ENCODE data around the gene MACROH2A2. TPM values are rescaled to one million over a fixed set of nuclear protein-coding genes. Genes with fewer than 3 reads are reported as not detected.

MACROH2A2 gene
- total and polyA plus RNA-seq, 2 of the 4 experiments (the other 2 are of a cell fraction): 16.1 to 17.4 TPM

GRCh38 chr10:70078937-70079336 is 26.3 kb downstream of the MACROH2A2 start:
- Histone ChIP-seq H3K4me2 (ENCODE audit: low read depth, low read length) (no peak overlapping the region), H3K9me1 (ENCODE audit: insufficient read depth, low read length) (peaks cover 14% of the 10 kb centered on the region), H4K8ac (ENCODE audit: low read depth in 2 of 2, low read length in 2 of 2) (no peak overlapping the region), H3K27me3 (ENCODE audit: control insufficient read depth, insufficient read depth, low read length) (no peaks in the 10 kb centered on the region), H2AFZ (replicated peaks; ENCODE audit: low read length, poor library complexity) (no peak overlapping the region), H4K91ac (ENCODE audit: insufficient read depth, low read depth, low read length) (no peak overlapping the region), H3K9me3 (ENCODE audit: control insufficient read depth, insufficient read depth, low read length) (no peaks in the 10 kb centered on the region), H3K27ac (ENCODE audit: insufficient read depth, low read length) (no peak overlapping the region), H2AK5ac (ENCODE audit: low read depth, low read length) (no peak overlapping the region), H3K9ac (ENCODE audit: low read depth, low read length) (no peak overlapping the region), H2BK20ac (ENCODE audit: low read depth, low read length) (no peak overlapping the region), H3K36me3 (ENCODE audit: control insufficient read depth, insufficient read depth, low read length) (peaks cover 5% of the 10 kb centered on the region), H3K18ac (ENCODE audit: low read depth, low read length) (no peak overlapping the region), H4K20me1 (ENCODE audit: insufficient read depth, low read length) (peaks cover 3% of the 10 kb centered on the region; the same call in 1 of the 2 replicates), H3K23ac (ENCODE audit: low read depth, low read length) (no peak overlapping the region), H4K5ac (ENCODE audit: low read depth, low read length) (no peak overlapping the region), H3K4ac (ENCODE audit: low read depth, low read length) (no peak overlapping the region), H3K14ac (replicated peaks; ENCODE audit: low read depth, low read length) (no peak overlapping the region), H3K79me1 (ENCODE audit: low read depth in 1 of 2, low read length in 2 of 2) (peaks cover 0 to 8% of the 10 kb centered on the region in 2 experiments; a peak in 2 of 4 replicates), H2BK120ac (ENCODE audit: low read depth, low read length) (no peak overlapping the region), H2AK9ac (replicated peaks; ENCODE audit: low read depth, low read length, poor library complexity) (no peak overlapping the region), H3K4me3 (ENCODE audit: insufficient read depth, low read depth, low read length) (no peak overlapping the region), H2BK15ac (ENCODE audit: low read depth, low read length) (no peak overlapping the region), H2BK5ac (ENCODE audit: low read depth, low read length, poor library complexity, severe bottlenecking) (no peak overlapping the region), H3K4me1 (ENCODE audit: control insufficient read depth, insufficient read depth, low read length) (0 out of 2 replicates have a peak, but pooled peaks cover 1% of the 10 kb centered on the region), H3K56ac (ENCODE audit: extremely low read depth, insufficient read depth, low read length) (no peak overlapping the region)
- WGBS, 2 experiments (ENCODE audit: extremely low coverage in 2 of 2, insufficient read length in 1 of 2): 80% methylated on average over 3 of the region's 7 CpGs; no CpG with 5 or more reads in 1 of the 2 experiments
- TF ChIP-seq MXI1 (IDR thresholded peaks at IDR 0.05; ENCODE audit: borderline replicate concordance, low read depth, low read length): no peak
- TF ChIP-seq CHD1 (IDR thresholded peaks at IDR 0.05; ENCODE audit: low read depth, low read length): no peak
- no peak for TF ChIP-seq RAD21 (IDR thresholded peaks at IDR 0.05; ENCODE audit: low read length)
- no peak for TF ChIP-seq RCOR1 (IDR thresholded peaks at IDR 0.05; ENCODE audit: insufficient replicate concordance, low read length)
- TF ChIP-seq MAFK (IDR thresholded peaks at IDR 0.05; ENCODE audit: low read depth, low read length): no peak
- no peak for TF ChIP-seq CEBPB (IDR thresholded peaks at IDR 0.05; ENCODE audit: low read depth, low read length)
- no peak for TF ChIP-seq RFX5 (IDR thresholded peaks at IDR 0.05; ENCODE audit: low read depth, low read length)
- no peak for TF ChIP-seq CTCF (conservative IDR thresholded peaks at IDR 0.05; ENCODE audit: low read depth, low read length)
- TF ChIP-seq MAZ (IDR thresholded peaks at IDR 0.05; ENCODE audit: borderline replicate concordance, low read depth, low read length): no peak
- TF ChIP-seq USF2 (IDR thresholded peaks at IDR 0.05; ENCODE audit: low read depth, low read length): no peak
- in situ Hi-C loops (cut with MboI; ENCODE audit: low sequenced_read_pairs): no loop called here
- ChIA-PET CTCF (no interaction called here), POLR2A (ENCODE audit: unreplicated experiment) (no interaction called here)
- intact Hi-C loops (cut with micrococcal nuclease): no loop called here
- BruUV-seq (replicated peaks): no TSS peak
- DNase-seq (no peak), ATAC-seq (ENCODE audit: low read depth) (no peak)
- dilution Hi-C loops (cut with HindIII; ENCODE audit: low sequenced_read_pairs, unreplicated experiment): no loop called here
